ENCODE results near the gene DCP2. TPM values are rescaled to one million over a fixed set of nuclear protein-coding genes. Genes with fewer than 3 reads are reported as not detected.
"Not testable (repeated sequence)": the region's sequence is repeated elsewhere in the genome, so short reads cannot be mapped to it uniquely, and the experiment has no call there.

Gene DCP2
- total RNA-seq, 3 donors from 2014 or later: 26.2 to 67.0 (median 43.9) TPM

GRCh38 chr5:112960315-112960714 is 16.3 kb upstream of the DCP2 start:
- intact Hi-C loops (cut with DNase I; ENCODE audit: low total_unique reads): no loop called here
- no peak for DNase-seq (ENCODE audit: low spot score in 2 of 2)
- H3K4me3 ChIP-seq: no peak overlapping the region
- H3K9me3 ChIP-seq: no peaks in the 10 kb centered on the region
- H3K27ac ChIP-seq: peak overlapping the region in 1 of 2 donors; percentile 68
- H3K4me1 ChIP-seq: peaks cover 0 to 10% of the 10 kb centered on the region in 2 donors
- H3K36me3 ChIP-seq: no peaks in the 10 kb centered on the region
- no peak for TF ChIP-seq POLR2AphosphoS5 (IDR thresholded peaks at IDR 0.05)
- TF ChIP-seq CTCF (IDR thresholded peaks at IDR 0.05): no peak
- TF ChIP-seq POLR2A (IDR thresholded peaks at IDR 0.05): no peak
- H3K27me3 ChIP-seq: no peaks in the 10 kb centered on the region

GRCh38 chr5:112960863-112961504 is 15.6 kb upstream of the DCP2 start:
- no peaks in the 10 kb centered on the region for H3K27me3 ChIP-seq
- no peak for DNase-seq (ENCODE audit: low spot score in 2 of 2)
- no peak for TF ChIP-seq CTCF (IDR thresholded peaks at IDR 0.05)
- TF ChIP-seq POLR2A (IDR thresholded peaks at IDR 0.05): no peak
- no peak for TF ChIP-seq POLR2AphosphoS5 (IDR thresholded peaks at IDR 0.05)
- H3K27ac ChIP-seq: no peak overlapping the region
- H3K4me1 ChIP-seq: peaks cover 0 to 10% of the 10 kb centered on the region in 2 donors
- no peak overlapping the region for H3K4me3 ChIP-seq
- H3K9me3 ChIP-seq: no peaks in the 10 kb centered on the region
- H3K36me3 ChIP-seq: no peaks in the 10 kb centered on the region
- intact Hi-C loops (cut with DNase I; ENCODE audit: low total_unique reads): no loop called here

GRCh38 chr5:112963374-112963733 is 13.2 kb upstream of the DCP2 start:
- H3K27me3 ChIP-seq; H3K36me3 ChIP-seq; DNase-seq (ENCODE audit: low spot score in 2 of 2); H3K4me3 ChIP-seq; H3K4me1 ChIP-seq; H3K9me3 ChIP-seq; intact Hi-C loops (cut with DNase I; ENCODE audit: low total_unique reads): not testable (repeated sequence)
- peak overlapping the region; percentile 60 to 81 for H3K27ac ChIP-seq

GRCh38 chr5:112965733-112966306 is 10.8 kb upstream of the DCP2 start:
- intact Hi-C loops (cut with DNase I; ENCODE audit: low total_unique reads): no loop called here
- H3K36me3 ChIP-seq: no peaks in the 10 kb centered on the region
- H3K4me3 ChIP-seq: no peak overlapping the region
- no peak overlapping the region for H3K27ac ChIP-seq
- no peaks in the 10 kb centered on the region for H3K27me3 ChIP-seq
- TF ChIP-seq CTCF (IDR thresholded peaks at IDR 0.05) (no peak), POLR2AphosphoS5 (IDR thresholded peaks at IDR 0.05) (no peak), POLR2A (IDR thresholded peaks at IDR 0.05) (no peak)
- H3K9me3 ChIP-seq: no peaks in the 10 kb centered on the region
- H3K4me1 ChIP-seq: peaks cover 0 to 10% of the 10 kb centered on the region in 2 donors
- no peak for DNase-seq (ENCODE audit: low spot score in 2 of 2)

GRCh38 chr5:112967520-112968083 is 9.0 kb upstream of the DCP2 start:
- TF ChIP-seq POLR2AphosphoS5 (IDR thresholded peaks at IDR 0.05): no peak
- TF ChIP-seq CTCF (IDR thresholded peaks at IDR 0.05): no peak
- no peak for TF ChIP-seq POLR2A (IDR thresholded peaks at IDR 0.05)
- Histone ChIP-seq H3K4me1 (peaks cover 0 to 10% of the 10 kb centered on the region in 2 donors), H3K27me3 (no peaks in the 10 kb centered on the region), H3K27ac (peak overlapping the region; percentile 57 to 63), H3K36me3 (no peaks in the 10 kb centered on the region), H3K4me3 (no peak overlapping the region), H3K9me3 (no peaks in the 10 kb centered on the region)
- intact Hi-C loops (cut with DNase I; ENCODE audit: low total_unique reads): loop anchor here (2.0 kb wide), 1 partner anchor 21 kb away; no protein-coding TSS in a partner anchor
- no peak for DNase-seq (ENCODE audit: low spot score in 2 of 2)

Measured in breast epithelium (tissue), 4 donors.